ENCODE results near the gene DDX10.

Gene DDX10

DNA sequence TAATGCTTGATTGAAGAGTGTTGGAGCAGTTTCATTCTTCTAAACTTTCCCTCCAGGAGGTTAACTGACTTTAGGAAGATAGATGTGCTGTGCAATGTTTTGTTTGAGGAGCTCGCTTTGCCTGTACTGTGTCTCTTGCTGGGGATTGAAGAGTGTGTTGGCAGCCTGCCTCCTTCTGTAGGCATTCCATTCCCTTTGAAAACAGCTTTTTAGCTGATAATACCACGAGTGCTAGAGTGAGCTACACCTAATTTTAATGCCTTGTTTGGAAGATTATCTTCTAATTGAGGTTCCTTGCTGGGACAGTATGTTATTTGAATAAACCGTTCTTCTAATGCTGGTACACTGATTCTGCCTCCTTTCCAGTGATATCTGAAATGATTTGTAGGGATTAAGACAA lies 7.2 kb downstream of the DDX10 start:
- TF ChIP-seq, protein P1, sequence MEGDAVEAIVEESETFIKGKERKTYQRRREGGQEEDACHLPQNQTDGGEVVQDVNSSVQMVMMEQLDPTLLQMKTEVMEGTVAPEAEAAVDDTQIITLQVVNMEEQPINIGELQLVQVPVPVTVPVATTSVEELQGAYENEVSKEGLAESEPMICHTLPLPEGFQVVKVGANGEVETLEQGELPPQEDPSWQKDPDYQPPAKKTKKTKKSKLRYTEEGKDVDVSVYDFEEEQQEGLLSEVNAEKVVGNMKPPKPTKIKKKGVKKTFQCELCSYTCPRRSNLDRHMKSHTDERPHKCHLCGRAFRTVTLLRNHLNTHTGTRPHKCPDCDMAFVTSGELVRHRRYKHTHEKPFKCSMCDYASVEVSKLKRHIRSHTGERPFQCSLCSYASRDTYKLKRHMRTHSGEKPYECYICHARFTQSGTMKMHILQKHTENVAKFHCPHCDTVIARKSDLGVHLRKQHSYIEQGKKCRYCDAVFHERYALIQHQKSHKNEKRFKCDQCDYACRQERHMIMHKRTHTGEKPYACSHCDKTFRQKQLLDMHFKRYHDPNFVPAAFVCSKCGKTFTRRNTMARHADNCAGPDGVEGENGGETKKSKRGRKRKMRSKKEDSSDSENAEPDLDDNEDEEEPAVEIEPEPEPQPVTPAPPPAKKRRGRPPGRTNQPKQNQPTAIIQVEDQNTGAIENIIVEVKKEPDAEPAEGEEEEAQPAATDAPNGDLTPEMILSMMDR (IDR thresholded peaks at IDR 0.05; ENCODE audit: low read depth, low read length, poor library complexity, severe bottlenecking): no peak
- no peak for TF ChIP-seq EZH2phosphoT487 (IDR thresholded peaks at IDR 0.05; ENCODE audit: borderline replicate concordance, low read length)
- H3K79me2 ChIP-seq (ENCODE audit: control insufficient read depth, low read length): peaks cover 73% of the 10 kb centered on the region
- H3K36me3 ChIP-seq (ENCODE audit: control insufficient read depth, low read length): peaks cover 59% of the 10 kb centered on the region
- H3K4me3 ChIP-seq (ENCODE audit: low read length): no peak overlapping the region
- H3K27ac ChIP-seq (ENCODE audit: low read depth, low read length): no peak overlapping the region
- no peaks in the 10 kb centered on the region for H3K9me3 ChIP-seq (ENCODE audit: control insufficient read depth, insufficient read depth, low read length)
- H4K20me1 ChIP-seq (ENCODE audit: control insufficient read depth, insufficient read depth, low read depth, low read length): peaks cover 1% of the 10 kb centered on the region; the same call in 1 of the 2 replicates
- H3K9me2 ChIP-seq (replicated peaks; ENCODE audit: control insufficient read depth, low read length): no peaks in the 10 kb centered on the region
- H3K27me3 ChIP-seq (ENCODE audit: control insufficient read depth, low read length): no peaks in the 10 kb centered on the region
- H3F3A ChIP-seq (ENCODE audit: control insufficient read depth, insufficient read depth): no peaks in the 10 kb centered on the region
- peaks cover 18% of the 10 kb centered on the region for H3K4me1 ChIP-seq (ENCODE audit: control insufficient read depth, low read length)
- no peak overlapping the region for H3K4me2 ChIP-seq (ENCODE audit: low read length)

GRCh38 chr11:108672786-108673185 lies 7.9 kb downstream of the DDX10 start:
- no peaks in the 10 kb centered on the region for H3K9me3 ChIP-seq (ENCODE audit: control insufficient read depth, insufficient read depth, low read length)
- H3K27me3 ChIP-seq (ENCODE audit: control insufficient read depth, low read length): no peaks in the 10 kb centered on the region
- peaks cover 12% of the 10 kb centered on the region for H3K4me1 ChIP-seq (ENCODE audit: control insufficient read depth, low read length)
- peaks cover 59% of the 10 kb centered on the region for H3K36me3 ChIP-seq (ENCODE audit: control insufficient read depth, low read length)
- TF ChIP-seq, protein P1 (IDR thresholded peaks at IDR 0.05; ENCODE audit: low read depth, low read length, poor library complexity, severe bottlenecking): no peak
- TF ChIP-seq EZH2phosphoT487 (IDR thresholded peaks at IDR 0.05; ENCODE audit: borderline replicate concordance, low read length): no peak
- H3K79me2 ChIP-seq (ENCODE audit: control insufficient read depth, low read length): peaks cover 66% of the 10 kb centered on the region
- no peaks in the 10 kb centered on the region for H3F3A ChIP-seq (ENCODE audit: control insufficient read depth, insufficient read depth)
- H3K4me3 ChIP-seq (ENCODE audit: low read length): no peak overlapping the region
- no peak overlapping the region for H3K4me2 ChIP-seq (ENCODE audit: low read length)
- no peaks in the 10 kb centered on the region for H4K20me1 ChIP-seq (ENCODE audit: control insufficient read depth, insufficient read depth, low read depth, low read length)
- H3K27ac ChIP-seq (ENCODE audit: low read depth, low read length): no peak overlapping the region
- no peaks in the 10 kb centered on the region for H3K9me2 ChIP-seq (replicated peaks; ENCODE audit: control insufficient read depth, low read length)

GRCh38 chr11:108679045-108679444 lies 14.2 kb downstream of the DDX10 start:
- Histone ChIP-seq H3K27ac (ENCODE audit: low read depth, low read length) (no peak overlapping the region), H3K27me3 (ENCODE audit: control insufficient read depth, low read length) (no peaks in the 10 kb centered on the region), H4K20me1 (ENCODE audit: control insufficient read depth, insufficient read depth, low read depth, low read length) (no peaks in the 10 kb centered on the region), H3K4me3 (ENCODE audit: low read length) (no peak overlapping the region), H3K79me2 (ENCODE audit: control insufficient read depth, low read length) (peaks cover 13% of the 10 kb centered on the region), H3K4me2 (ENCODE audit: low read length) (no peak overlapping the region), H3K4me1 (ENCODE audit: control insufficient read depth, low read length) (no peaks in the 10 kb centered on the region), H3K36me3 (ENCODE audit: control insufficient read depth, low read length) (peaks cover 87% of the 10 kb centered on the region), H3F3A (ENCODE audit: control insufficient read depth, insufficient read depth) (no peaks in the 10 kb centered on the region), H3K9me2 (replicated peaks; ENCODE audit: control insufficient read depth, low read length) (no peaks in the 10 kb centered on the region), H3K9me3 (ENCODE audit: control insufficient read depth, insufficient read depth, low read length) (no peaks in the 10 kb centered on the region)
- TF ChIP-seq, protein P1 (IDR thresholded peaks at IDR 0.05; ENCODE audit: low read depth, low read length, poor library complexity, severe bottlenecking): no peak
- no peak for TF ChIP-seq EZH2phosphoT487 (IDR thresholded peaks at IDR 0.05; ENCODE audit: borderline replicate concordance, low read length)

Data from DOHH2 (cell line).